ENCODE data around the gene HIVEP2.
A peak's percentile ranks its signal among the peaks of the same experiment; 100 is the strongest.

The HIVEP2 gene

GRCh38 chr6:142944124-142945048 is 590 bp downstream of the HIVEP2 start:
- peak; percentile 16 for DNase-seq

GRCh38 chr6:142943711-142944123 is 1.3 kb downstream of the HIVEP2 start:
- DNase-seq, result no peak

DNA sequence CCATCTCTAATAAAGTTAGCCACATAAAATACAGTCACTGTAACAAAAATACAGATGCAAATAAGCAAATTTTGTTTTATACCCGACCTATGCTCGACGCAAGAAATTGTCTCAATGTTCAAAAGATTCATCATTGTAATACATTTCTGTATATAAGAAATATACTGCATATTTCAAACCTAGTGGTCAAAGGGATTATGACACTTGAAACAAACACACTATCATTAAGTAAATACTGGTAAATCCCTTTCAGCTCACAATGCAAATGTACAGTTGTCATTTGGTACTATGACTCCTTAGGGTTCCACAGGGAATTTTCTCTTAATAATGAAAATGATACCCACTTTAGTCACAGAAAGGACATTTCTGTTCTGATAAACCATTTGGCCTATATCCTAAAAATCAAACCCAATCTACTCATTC is 2.2 kb downstream of the HIVEP2 start:
- DNase-seq, result no peak

DNA sequence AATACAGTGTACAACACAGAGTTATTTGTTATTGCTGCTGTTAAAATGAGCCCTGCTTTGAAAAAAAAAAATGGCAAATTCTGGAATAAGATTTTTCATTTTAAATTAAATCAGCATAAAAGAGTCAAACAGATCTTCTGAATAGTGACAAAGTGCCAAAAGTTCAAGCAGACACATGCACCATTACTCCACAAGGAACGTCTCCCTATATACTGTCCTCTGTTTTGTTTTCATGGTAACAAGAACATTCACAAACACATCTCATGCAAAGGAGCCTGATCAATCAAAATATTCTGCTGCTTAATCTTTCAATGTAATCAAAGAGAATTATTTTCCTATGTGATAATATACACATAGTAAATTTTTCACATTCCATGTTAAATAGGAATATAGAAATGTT is 2.7 kb downstream of the HIVEP2 start:
- DNase-seq, result no peak

DNA sequence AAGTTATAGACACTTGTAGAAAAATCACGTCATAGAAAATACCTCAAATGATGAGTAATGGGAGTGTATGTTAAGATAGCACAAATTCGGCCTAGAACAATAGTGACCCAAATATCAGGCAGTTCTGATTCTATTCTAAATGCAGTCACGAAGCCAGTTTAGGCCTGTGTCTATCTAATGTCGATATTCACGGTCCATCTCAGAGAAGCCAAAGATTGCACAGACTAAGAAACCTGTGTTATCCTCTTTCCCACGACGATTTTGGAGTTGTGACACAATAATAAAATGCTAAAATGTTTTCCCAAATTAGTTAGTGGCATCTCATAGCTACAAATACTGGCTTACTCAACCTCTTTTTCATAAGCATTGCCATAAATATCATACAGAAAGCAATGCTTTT is 4.0 kb downstream of the HIVEP2 start:
- DNase-seq, result no peak

DNA sequence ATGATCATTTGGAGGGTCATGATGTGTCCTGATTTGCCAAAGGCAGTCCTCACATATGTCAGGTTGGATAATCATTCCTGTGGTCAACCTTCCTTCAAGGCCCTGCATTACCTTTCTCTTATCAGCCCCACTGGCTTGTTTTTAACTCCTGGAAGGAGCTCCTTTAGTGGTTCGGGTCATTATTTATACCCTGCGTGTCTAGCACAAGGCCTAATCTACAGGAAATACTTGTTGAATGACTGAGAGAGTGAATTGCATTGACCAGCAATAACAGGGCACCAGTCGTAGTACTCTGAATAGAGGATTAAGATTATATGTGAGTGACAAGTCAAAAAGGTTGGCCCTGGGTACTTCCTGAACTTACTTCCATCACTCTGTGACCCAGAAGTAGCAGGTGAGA is 4.5 kb downstream of the HIVEP2 start:
- no peak for DNase-seq

- no peak for DNase-seq
Measured at GRCh38 chr6:142938510-142938909, 6.5 kb downstream of the HIVEP2 start.

- DNase-seq, result no peak
Measured at GRCh38 chr6:142937986-142938385, 7.0 kb downstream of the HIVEP2 start.

- DNase-seq, result no peak
Measured at GRCh38 chr6:142935553-142936517, 9.1 kb downstream of the HIVEP2 start.

DNA sequence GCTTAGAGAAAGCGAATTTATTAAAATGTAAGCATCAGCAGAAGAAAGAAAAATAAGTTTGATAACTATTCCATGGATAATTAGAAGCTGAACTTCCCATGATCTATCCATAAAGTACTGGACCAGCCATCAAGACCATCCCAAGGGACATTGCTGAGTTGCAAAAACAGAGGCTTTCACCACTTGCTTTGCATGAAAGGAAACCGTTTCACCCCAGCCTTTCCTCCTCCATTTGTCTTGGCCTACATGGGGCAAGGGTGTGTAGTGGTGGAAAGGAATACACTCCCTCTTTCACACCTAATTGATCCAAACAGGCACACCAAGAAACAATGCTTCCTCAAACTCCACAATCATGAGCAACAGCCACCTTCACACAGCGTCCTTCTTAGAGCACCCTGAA is 10.4 kb downstream of the HIVEP2 start:
- no peak for DNase-seq

DNA sequence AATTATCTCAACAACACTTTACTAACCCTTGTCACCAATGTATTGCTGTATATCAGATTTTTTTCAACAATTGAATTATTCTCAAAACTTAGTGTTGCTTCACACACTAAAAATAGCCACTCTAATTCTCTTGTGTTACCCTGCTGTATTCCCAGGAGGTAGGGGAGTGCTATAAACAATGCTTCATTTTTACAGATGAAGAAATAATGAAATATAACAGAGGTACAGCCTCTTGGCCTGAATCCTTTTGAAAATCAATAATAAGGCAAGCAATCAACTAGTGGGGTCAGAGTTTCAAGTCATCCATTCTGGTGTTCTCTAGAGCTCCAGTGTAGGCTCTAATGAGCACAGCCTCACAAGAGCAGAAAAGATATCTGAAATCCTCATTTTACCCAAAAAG is 10.9 kb downstream of the HIVEP2 start:
- DNase-seq, result no peak

GRCh38 chr6:142933701-142934100 is 11.3 kb downstream of the HIVEP2 start:
- DNase-seq, result no peak

DNA sequence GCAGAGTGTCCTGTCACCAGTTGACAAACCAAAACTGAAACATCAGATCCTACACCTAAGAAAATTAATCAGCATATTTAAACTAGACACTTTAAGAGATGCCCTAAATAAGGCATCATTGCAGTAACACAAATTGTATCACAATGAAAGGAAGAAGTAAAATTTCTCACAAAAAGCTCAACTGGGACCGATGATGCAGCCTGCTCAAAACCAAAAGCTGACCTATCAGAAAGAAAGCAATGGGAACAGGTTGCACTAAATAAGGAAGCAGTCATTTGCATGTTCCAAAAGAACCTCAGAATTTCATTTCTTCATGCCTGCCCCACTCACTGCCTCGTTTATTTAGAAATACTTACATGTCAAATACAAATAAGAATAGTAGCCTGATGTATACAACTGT is 12.1 kb downstream of the HIVEP2 start:
- DNase-seq, result no peak

DNA sequence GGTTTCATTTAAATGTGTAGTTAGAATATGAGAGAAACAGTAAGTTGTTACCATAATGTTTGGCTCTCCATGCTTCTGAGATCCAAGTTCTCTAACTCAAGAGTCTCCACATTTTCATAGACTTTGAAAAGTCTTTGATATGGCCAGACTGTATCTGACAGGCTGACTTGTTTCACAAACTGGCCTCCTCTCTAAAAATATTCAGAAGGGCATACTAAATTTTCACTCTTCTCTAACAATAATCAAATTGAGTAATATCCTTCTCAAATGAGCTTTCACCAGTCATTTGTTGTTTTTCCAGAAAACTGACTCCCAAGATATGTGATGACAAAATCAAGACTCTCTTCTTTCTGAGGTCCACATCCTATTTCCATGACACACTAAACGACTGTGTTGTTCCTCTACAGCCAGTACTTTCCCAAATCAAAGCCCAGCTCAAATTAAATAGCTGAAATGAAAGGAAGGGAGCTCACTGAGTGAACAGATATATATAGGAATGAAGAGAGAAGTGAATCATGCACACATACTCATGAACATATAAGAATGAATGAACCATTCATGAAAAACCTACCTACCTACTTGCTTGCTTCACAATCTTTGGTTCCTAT is 15.1 kb downstream of the HIVEP2 start:
- no peak for DNase-seq

GRCh38 chr6:142927904-142928303 is 17.1 kb downstream of the HIVEP2 start:
- DNase-seq, result no peak

DNA sequence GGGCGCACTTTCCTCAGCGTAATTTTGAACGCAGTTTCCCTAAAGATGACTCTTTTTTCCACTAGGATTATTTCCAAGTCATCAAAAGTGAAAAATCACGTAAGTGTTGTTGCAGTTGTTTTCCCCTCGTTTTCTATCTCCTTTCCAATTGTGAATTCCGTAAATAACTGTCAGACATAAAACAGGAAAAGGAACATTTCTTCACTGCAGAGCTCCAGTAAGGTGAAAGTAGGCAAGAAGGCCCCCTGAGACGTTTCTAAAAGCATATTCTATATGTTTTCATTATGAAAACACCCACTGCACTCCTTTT is 17.8 kb downstream of the HIVEP2 start:
- no peak for DNase-seq

DNA sequence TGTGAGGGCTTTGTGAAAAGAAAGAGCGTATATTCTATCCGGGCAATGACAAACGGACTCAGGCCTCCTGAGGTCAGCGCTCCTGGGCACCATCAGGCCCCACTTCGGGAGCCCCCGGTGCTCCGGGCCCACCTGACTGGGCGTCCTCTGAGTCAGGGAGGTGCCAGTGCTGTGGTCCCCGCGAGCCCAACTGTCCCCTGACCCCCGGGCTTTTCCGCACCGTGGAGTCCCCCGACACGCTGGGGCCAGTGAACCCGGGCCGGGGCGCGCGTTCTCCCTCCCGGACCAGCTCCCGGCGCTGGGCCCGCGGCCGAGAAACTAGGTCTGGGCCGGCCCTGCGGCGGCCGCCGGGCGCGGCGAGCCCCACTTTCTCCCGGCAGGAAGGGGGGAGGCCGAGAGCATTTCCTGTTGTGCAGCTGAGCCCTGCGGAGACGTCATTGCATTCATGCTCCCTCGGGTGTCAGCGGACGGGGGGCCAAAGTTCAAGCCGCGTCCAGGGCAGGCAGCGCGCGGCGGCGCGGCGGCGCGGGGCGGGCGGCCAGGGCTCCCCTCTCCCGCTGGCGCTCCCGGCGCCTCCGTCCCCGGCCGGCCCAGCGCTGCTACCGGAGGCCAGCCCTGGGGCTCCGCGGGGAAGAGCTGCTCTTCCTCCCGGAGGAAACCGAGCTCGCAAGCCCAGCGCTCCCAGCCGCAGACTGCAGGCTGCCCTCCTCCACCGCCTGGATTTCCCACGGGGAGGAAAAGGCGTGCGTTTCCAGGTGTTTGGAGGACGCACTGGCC is 18.3 kb downstream of the HIVEP2 start:
- DNase-seq, result no peak

DNA sequence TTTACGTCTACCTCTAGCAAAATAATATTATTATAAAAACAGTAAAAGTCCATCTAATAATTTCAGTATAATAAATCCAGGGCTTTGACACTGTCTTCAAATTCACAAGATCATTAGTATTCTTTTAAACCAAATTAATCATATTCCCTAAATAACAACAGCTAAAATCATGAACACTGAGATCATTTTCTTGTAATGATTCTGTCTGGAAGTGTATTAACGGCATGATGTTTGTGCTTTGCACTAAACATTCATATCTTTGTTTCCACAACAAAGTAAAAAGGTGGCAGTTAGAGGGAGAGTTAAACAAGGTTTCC is 18.8 kb downstream of the HIVEP2 start:
- no peak for DNase-seq

- no peak for DNase-seq
Measured at GRCh38 chr6:142925575-142926110, 19.3 kb downstream of the HIVEP2 start.

DNA sequence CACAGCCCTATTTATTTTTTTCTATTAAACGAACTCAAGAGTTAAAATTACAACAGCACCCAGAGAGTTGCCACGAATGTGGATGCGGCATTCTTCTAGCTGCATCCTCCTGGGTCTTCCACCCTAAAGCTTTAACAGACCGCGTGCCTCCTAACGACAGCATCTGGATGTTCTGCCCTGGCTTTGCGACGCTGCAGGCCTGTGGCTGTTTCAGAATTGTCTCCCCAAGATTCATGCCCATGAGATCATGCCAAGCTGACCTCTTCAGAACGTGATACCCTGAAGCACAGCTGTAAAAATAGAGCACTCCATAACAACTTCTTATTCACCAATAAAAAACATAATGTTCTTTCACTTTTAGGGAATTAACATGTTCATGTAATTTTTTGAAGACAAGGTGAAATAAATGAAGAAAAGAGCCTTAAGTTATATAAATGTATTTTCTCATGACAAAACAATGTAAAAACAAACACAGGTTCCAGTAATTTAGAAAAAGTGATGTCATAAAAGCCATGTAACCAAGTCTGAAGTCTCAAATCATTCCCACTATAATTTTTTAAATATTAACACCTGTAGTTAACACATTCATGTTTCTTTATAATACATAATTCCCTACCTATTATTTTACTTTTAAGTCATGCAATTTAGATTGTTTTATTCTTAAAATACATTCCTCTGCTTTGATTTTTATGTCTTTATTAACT is 26.5 kb downstream of the HIVEP2 start:
- no peak for DNase-seq

GRCh38 chr6:142916881-142917280 is 28.1 kb downstream of the HIVEP2 start:
- no peak for DNase-seq

All from NCI-H748 treated with DMSO at 0.1 percent for 48 hours (cell line).